NAMALWA (cell line): Measurements from ENCODE around the gene TPO.
"Not testable (repeated sequence)": the region's sequence is repeated elsewhere in the genome, so short reads cannot be mapped to it uniquely, and the experiment has no call there.

Source experiments
- DNase-seq: peaks from one replicate; pipeline ENCODE4 v3.0.0-alpha.2; 2015; ENCODE audit warnings: low spot score

The TPO gene

DNA sequence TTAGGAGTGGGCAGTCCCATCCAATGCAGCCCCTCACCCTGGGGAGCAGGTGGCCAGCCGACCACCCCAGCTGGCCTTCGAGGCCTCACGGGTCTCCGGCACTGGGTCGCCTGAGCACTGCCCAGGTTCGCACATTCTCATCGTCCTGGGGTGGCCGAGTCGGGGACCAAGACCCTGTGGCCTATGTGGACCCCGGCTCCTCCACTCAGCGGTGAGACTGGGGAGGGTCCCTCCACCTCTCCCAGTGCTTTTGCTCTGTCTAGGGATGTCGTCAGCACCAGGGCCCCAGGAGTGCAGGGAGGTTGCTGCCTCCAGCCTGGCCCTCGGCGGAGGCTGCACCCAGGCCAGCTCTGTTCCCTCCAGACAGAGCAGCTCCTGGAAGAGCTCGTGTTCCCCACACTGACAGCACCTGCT is 89.6 kb downstream of the TPO start:
- no peak for DNase-seq

DNA sequence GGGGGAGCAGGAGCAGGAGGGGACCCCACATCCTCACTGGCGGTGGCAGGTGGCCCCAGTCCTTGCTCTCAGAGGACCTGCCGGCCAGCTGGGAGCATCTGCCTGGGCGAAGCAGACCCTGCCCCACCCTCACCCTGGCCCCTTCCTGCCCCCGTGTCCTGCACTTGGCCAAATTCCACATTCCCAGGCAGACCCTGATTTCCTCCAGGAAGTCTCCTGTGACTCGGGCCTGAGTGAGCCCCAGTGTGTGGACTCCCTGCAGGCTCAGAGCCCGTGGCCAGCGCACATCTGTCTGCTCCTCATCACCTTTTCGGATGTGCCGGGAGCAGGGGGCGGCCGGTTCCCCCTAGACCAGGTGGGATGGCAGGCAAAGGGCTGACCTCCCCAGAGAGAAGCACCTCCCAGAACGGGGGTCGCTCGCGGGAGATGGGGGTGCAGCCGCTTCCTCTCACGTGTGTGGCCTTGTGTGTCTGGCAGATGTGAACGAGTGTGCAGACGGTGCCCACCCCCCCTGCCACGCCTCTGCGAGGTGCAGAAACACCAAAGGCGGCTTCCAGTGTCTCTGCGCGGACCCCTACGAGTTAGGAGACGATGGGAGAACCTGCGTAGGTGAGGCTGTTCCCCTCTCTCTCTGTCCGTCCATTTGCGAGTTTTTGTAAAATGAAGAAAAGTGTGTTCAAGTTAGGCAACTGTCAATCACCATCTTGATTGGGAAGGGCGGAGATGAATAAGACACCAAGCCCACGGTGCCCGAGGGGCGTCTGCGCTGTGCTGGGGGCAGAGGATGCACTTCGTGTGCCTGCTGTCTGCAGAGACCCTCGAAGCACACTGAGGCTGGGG is 90.4 kb downstream of the TPO start:
- DNase-seq: no peak

DNA sequence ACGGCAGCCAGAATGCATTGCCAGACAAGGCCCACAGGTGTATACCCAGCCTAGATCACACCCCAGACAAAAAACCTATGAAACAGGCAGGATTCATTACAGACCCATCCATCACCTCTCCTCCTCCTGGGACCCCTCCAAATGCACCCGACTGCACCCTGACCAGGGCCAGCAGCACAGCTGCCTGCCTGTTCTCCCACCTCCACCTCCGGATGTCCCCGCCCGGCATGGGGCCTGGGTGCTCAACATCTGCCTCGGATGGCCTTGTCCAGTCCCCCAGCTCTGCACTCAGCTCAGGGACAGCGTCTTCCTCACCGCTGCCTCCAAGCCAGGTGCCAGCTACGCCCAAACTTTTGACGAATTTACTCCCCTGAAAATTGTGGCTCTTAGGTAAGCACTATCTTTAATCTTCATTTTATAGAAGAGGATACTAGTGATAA is 91.1 kb downstream of the TPO start:
- DNase-seq: no peak

DNA sequence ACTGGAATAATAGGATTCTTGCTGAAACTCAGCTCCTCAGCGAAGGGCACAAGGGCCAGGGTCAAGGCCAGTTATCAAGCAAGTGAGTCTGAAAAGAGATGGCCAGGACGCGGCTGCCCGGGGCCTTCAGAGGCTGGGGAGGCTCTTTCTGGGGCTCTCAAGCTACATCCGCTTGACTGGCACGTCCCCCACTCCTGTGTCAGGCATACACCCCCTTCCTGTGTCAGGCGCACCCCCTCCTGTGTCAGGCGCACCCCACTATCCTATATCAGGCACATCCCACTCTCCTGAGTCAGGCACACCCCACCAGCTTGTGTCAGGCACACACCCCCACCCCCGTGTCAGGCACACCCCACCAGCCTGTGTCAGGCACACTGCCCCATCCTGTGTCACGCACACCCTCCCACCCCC is 91.8 kb downstream of the TPO start:
- no peak for DNase-seq

DNA sequence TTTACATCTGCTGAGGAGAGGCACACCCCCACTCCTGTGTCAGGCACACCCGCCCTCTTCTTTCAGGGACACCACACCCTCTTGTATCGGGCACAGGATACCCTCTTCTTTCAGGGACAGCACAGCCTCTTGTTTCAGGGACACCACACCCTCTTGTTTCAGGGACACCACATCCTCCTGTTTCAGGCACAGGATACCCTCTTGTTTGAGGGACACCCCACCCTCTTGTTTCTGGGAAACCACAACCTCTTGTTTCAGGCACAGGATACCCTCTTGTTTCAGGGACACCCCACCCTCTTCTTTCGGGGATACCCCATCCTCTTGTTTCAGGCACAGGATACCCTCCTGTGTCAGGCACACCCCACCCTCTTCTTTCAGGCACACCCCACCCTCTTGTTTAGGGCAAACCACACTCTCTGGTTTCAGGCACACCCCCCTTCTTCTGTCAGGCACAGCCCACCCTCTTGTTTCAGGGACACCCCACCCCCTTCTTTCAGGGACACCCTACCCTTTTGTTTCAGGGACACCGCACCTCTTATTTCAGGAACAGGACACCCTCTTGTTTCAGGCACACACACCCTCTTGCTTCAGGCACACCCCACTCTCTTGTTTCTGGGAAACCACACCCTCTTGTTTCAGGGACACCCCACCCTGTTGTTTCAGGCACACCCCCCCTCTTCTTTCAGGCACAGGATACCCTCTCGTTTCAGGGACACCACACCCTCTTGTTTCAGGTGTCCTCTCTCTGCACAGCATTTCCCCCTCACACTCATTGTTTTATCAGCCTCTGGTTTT is 96.2 kb downstream of the TPO start:
- no peak for DNase-seq

DNA sequence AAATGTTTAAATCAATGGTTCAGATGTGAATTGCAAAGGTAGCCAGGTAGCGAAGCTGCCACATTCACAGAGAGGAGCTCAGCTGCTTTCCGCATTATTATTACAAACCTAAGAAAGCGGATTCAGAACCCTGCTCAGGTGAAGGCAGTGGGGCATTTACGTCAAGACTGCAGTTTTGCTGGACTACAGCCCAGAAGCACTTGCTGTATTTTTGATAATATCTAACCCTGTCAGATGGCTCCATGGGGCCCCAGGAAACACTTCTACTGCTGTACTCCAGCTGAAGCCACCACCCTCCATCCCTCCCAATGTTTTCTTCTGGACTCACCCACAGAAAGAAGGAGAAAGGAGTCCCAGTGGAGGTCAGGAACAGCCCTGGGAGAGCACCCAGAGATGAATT is 96.9 kb downstream of the TPO start:
- no peak for DNase-seq

DNA sequence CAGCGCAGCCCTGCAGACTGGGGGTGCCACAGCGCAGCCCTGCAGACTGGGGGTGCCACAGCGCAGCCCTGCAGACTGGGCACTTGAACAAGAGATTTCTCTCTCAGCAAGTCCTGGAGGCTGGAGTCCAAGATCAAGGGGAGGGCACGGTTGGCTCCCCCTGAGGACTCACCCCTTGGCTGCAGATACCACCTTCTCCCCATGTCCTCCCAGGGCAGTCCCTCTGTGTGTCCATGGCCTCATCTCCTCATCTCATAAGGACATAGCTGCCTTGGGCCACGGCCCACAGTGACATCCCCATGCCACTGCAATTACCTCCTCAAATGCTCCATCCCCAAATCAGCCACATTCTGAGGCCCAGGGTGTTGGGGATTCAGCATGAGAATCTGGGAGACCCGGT is 98.2 kb downstream of the TPO start:
- DNase-seq: no peak

DNA sequence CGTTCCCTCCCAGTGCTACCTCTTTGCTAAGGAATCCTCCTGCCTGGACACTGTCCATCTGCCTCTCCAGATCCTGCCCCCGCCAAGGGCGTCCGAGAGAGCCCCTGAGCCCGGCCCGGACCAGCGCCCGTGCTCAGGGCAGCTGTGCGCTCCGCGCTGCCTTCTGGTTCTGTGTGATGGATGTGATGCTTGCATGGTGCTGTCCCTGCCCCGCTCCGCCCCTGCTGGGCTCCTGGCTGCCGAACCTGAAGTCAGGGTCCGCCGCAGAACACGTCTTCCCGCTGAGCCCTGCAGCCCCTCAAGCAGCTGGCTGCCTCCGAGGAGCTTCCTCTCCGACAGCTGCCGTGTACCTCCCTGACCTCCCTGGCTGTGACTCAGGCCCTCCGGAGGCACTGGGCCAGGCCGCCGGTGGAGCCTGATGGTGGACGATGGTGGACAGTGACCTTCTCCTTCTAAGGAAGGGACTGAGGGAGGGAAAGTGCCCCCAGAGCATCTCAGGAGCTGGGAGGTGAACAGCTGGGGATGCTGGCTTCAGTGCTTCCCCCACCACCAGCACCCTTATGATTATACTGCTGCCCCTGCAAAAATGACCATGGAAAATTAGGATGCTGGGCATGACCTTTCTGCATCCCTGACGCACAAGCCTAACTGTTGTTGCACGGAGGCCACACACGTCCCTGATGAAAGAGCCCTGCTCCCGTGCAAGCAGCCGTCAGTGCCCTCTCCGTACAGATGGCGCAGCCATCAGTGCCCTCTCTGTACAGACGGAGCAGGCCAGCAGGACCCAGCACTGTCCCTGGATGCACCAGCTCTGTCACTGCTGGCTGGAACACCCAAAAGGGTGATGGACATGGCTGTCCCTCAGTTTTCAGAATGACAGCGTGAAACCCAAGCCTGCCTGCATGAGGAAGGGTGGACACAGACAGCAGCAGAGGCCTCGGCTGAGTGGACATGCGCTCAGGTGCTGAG is 99.3 kb downstream of the TPO start:
- DNase-seq: no peak

DNA sequence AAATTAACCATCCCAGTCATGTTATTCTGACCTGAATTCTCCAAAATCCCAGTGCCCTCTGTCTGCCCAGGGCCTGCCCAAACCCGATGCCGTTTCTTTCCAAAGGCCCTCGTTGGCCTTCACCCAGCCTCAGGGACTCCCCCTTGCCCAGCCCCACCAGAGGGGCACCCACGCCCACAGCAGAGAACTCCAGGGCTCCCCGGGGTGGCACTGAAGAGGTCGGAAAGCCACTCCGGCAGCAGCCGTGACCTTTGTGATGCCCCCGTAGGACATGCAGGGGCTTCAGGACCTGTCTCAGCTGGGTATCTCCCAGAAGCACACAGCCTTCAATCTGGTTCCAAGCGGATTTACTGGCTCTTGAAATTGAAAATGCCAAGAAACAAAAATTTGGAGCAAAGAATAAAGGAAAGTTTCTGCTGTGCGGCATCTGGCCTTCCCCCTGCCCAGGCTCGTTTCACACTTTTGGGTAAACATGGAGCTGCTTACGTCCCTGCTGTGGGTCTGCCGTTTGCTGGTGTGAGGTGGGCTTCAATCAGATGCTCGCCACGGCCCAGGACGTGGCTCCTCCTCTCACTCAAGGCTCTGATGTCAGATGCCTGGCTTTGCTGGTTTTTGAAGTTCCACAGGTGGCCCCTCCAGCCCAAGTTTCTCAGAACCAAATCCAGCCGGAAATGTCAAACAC is 101.3 kb downstream of the TPO start:
- DNase-seq: no peak

DNA sequence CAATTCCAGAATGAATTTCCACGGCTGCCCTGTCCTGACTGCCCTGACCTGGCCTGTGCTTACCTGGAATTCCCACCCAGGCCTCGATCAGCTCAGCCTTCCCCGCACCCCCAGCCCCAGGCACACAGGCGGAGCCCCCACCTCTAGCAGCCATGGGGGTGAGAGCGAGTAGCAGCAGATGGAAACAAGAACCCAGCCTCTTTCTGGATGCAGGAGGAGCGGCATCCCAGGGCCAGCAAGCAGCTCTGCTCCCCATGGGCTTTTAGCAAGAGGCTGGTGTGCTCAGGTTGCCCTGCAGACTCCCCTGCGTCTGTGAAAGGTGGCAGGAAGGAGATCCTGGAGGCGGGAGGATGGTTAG is 101.8 kb downstream of the TPO start:
- no peak for DNase-seq

DNA sequence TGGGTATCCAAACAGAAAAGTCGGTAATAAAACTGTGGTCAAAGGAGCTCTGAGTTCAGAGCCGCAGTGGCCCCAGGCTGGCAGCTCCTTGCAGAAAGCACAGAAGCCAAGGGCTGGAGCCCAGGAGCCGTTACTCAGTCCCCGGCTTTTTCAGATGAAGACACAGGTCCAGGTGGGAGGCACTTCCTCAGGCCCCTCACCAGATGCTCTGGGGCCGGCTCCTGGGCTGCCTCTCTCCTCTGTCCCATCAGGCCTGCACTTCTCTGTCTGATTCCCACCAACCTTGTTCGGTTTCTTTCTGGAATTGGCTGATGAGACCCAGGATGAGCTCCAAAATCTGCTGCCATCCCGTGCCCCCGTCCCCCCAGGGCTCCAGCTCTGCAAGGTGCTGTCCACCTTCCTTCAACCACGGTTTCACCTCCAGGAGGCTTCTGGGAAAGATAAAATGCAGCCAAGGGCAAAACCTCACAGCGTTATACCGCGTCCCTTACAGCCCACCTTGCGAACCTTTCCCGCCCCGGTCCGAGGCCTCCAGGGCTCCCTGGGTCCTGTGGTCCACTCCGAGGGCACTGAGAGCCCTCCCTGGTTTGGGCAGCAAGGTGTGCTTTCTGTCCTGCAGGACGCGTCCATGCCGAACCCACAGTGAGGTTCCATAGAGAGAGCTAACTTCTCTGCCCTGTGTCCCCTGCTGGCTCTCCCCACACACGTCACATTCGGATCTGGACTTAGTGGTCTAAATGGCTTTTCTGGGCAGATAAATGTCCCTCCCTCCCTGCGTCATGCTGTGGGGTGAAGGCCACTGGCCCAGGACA is 102.9 kb downstream of the TPO start:
- no peak for DNase-seq

DNA sequence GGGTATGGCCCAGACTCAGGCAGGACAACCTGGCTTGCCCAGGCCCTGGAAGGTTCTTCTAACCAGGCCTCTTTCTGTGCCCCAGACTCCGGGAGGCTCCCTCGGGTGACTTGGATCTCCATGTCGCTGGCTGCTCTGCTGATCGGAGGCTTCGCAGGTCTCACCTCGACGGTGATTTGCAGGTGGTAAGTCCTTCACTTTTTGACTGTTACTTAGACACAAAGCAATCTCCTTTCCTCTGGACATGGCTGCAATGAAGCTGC is 103.5 kb downstream of the TPO start:
- DNase-seq: no peak

DNA sequence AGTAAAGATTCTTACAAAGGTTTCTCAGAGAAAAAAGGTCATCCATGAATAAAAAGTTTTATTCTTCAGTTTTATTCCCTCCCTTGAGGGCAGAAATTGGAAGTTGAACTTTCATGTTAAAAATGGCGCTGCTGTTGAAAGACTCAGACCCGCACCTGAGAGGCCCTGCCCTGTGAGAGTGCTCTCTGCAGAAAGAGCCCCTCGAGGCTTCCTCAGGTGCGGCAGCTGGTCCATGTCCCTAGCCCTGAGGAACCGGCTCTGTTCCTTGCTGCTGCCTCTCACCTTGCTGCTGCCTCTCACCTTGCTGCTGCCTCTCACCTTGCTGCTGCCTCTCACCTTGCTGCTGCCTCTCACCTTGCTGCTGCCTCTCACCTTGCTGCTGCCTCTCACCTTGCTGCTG is 104.0 kb downstream of the TPO start:
- DNase-seq: not testable (repeated sequence)

DNA sequence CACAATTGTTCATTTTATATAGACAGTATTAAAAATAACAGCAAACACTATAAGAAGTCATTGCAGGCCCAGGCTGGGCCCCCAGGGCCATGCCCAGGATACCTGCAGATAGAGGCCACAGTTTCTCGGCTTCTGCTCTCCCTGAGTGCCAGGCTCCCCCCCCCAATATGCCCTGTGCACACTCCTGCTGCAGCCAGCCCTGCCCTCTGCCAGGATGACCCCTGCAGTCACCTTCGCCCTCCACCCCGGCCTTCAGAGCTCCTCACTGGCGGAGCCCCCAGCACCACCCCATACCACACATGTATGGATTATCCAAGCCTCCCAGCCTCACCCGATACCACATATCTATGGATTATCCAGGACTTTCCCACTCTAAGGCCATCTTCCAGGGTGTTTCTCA is 104.5 kb downstream of the TPO start:
- no peak for DNase-seq

DNA sequence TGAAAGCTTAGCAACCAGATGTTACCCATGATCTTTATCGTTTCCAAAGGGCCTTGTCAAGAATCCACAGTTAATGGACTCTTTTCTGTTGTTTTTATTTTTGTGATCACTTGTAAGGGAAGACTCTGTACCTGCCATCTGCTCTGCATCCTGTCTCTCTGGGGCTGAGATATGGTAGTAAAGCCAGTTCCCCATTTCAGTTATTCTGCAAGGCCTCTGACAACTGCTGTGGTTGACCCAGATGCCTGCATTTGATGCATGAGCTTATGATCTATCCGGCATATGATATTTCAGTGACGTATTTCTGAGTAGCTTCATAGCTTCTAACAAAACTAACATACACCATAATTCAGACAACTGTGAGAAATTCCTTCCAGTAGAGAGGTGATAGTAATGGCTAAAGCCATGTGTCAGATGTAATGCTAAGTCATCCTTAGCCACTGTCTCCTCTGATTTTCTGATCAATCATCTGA is 105.1 kb downstream of the TPO start:
- DNase-seq: peak; percentile 11

DNA sequence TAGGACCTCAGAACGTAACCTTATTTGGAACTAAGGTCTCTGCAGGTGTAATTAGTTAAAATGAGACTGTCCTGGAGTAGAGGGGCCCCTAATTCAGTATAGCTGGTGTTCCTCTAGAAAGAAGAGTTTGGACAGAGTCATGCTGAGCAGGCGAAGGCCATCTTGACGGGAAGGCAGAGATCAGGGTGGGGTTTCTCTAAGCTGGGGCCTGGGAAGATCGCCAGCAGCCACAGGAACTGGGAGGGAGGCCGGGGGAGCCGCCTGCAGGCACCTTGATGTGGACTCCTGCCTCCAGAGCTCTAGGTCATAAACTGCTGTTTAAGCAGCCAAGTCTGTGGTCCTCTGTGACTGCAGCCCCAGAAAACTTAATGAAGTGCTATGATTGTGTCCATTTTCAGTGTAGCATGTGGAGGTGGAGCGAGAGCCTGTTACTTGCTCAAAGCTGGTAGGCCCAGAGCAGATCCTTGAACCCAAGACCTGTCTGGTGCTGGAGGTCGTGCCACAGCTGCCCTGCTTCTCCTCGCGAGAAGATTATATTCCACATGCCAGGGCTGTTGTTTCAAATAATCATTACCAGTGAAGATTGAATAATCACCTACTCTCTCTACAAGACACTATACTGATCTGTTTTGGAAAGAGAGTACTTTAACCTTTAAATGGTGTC is 105.7 kb downstream of the TPO start:
- no peak for DNase-seq

DNA sequence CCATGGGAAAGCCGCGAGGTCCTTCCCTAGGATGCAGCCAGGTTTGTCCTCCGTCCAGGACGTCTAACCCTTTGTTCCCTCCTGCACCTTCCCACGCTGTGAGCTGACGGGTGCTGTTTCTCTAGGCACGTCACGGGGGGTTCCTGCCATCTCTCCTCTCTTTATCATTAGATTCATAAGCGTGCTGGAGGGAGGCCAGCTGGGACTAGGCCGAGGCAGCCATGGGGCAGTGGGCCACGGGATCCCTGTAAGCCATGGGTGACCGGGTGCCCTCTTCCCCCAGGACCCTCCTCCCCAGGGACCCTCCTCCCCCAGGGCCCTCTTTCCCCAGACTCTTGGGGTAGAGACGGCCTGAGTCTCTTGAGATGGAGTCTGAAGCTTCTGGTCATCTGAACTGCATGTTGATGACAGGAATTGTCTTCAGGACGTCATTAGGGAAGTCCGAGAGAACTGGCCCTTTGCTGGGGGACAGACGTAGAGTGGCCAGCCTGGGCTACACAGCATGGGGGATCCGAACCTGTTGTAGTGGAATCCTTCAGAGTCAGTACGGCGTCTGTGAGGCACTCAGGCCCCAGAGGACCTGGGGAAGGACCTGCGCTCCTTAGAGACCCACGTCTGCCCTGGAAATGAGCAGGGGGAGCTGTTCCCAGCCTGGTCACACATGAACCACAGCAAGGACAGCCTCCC is 108.1 kb downstream of the TPO start:
- no peak for DNase-seq

DNA sequence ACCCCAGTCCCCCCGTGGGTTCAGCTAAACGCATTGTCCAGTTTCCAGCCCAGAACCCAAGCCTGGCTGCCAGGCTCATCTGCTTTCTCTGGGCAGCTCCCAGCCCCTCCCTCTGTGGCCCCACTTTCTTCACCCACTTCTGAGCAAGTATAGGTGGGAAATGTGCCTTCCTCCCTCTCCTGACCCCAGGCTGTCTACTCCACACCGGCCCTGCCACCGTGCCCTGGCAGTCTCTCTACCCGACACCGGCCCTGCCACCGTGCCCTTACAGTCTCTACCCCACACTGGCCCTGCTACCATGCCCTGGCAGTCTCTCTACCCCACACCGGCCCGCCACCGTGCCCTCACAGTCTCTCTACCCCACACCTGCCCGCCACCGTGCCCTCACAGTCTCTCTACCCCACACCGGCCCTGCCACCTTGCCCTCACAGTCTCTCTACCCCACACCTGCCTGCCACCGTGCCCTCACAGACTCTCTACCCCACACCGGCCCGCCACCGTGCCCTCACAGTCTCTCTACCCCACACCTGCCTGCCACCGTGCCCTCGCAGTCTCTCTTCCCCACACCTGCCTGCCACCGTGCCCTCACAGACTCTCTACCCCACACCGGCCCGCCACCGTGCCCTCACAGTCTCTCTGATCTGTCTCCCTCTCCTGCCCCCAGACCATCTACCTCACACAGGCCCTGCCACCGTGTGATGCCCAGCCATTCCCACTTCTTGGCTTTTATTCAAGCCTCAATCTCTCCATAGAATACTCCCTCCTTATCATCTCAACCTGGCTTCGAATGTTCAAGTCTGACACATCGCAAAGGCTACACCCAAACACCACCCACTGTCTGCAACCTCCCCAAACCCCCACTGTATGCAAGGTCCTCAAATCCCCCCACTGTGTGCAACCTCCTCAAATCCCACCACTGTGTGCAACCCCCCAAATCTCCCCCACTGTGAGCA is 108.9 kb downstream of the TPO start:
- no peak for DNase-seq
